NOMO-1 treated with dmso at 0.1 percent for 144 hours (cell line): ENCODE measurements around the gene SRI.

ENCODE experiments used
- DNase-seq: peaks from one replicate; lab custom pipeline; 2025; ENCODE audit not compliant: unreplicated experiment; lab: John Stamatoyannopoulos, UW

Gene SRI

GRCh38 chr7:88226201-88226600 is 6.4 kb upstream of the SRI start:
- DNase-seq, result no peak

GRCh38 chr7:88224601-88225275 is 4.9 kb upstream of the SRI start:
- peak; percentile 73 for DNase-seq

- DNase-seq, result no peak
Observed at GRCh38 chr7:88223265-88223664, 3.4 kb upstream of the SRI start.

GRCh38 chr7:88218836-88219605 is 817 bp downstream of the SRI start:
- peak; percentile 66 for DNase-seq

- no peak for DNase-seq
Observed at GRCh38 chr7:88218429-88218745, 1.5 kb downstream of the SRI start.

- DNase-seq, result peak; percentile 37
Observed at GRCh38 chr7:88217675-88218428, 2.0 kb downstream of the SRI start.

GRCh38 chr7:88216276-88216675 is 3.6 kb downstream of the SRI start:
- no peak for DNase-seq

- no peak for DNase-seq
Observed at GRCh38 chr7:88215295-88215694, 4.5 kb downstream of the SRI start.

GRCh38 chr7:88214456-88214855 is 5.4 kb downstream of the SRI start:
- DNase-seq, result no peak

GRCh38 chr7:88212918-88213317 is 6.9 kb downstream of the SRI start:
- no peak for DNase-seq

- no peak for DNase-seq
Observed at GRCh38 chr7:88208521-88208920, 11.3 kb downstream of the SRI start.

GRCh38 chr7:88206254-88206653 is 13.6 kb downstream of the SRI start:
- DNase-seq, result no peak

GRCh38 chr7:88205179-88205578 is 14.7 kb downstream of the SRI start:
- DNase-seq, result no peak

GRCh38 chr7:88204525-88205110 is 15.2 kb downstream of the SRI start:
- DNase-seq, result no peak

- no peak for DNase-seq
Observed at GRCh38 chr7:88203401-88203800, 16.4 kb downstream of the SRI start.

- no peak for DNase-seq
Observed at GRCh38 chr7:88202799-88203198, 17.0 kb downstream of the SRI start.

- no peak for DNase-seq
Observed at GRCh38 chr7:88202278-88202677, 17.6 kb downstream of the SRI start.

- no peak for DNase-seq
Observed at GRCh38 chr7:88201305-88201704, 18.5 kb downstream of the SRI start.

- no peak for DNase-seq
Observed at GRCh38 chr7:88200789-88201188, 19.0 kb downstream of the SRI start.

GRCh38 chr7:88200261-88200660 is 19.6 kb downstream of the SRI start:
- DNase-seq, result no peak

GRCh38 chr7:88191911-88192310 is 27.9 kb downstream of the SRI start:
- DNase-seq, result no peak

- no peak for DNase-seq
Observed at GRCh38 chr7:88185650-88186049, 34.2 kb downstream of the SRI start.
